Right ventricle myocardium inferior (tissue), 1 donor: Measurements from ENCODE around the gene NEK1. TPM values are rescaled to one million over a fixed set of nuclear protein-coding genes. Genes with fewer than 3 reads are reported as not detected.
"Not testable (repeated sequence)": the region's sequence is repeated elsewhere in the genome, so short reads cannot be mapped to it uniquely, and the experiment has no call there.

ENCODE experiments used
- ATAC-seq: fragments of 200-7000 bp; cut with Tn5 transposase; one replicate; pipeline ENCODE4 v1.9.1; 2020; ENCODE audit warnings: mild to moderate bottlenecking, moderate library complexity
- DNase-seq: peaks from one replicate; pipeline ENCODE4 v3.0.0; 2021; ENCODE audit errors: missing footprints
- intact Hi-C: fragments of 100-400 bp; cut with DNase I; formaldehyde crosslinking; loops from one replicate; pipeline ENCODE4 v1.11.0; 2022
- total RNA-seq: library from RNA; stranded (reverse); fragmentation: NEBNext Ultra II Directional; extraction: Animal tissue kit (Norgen Biotek cat#: 25700); gene quantifications from one replicate; pipeline ENCODE4 v1.2.1, GENCODE V29; 2021
- donor health status: DM: no; HTN: yes; CAD: no; lungs with severe emphysema.

Gene NEK1
- total RNA-seq, 1 donor from 2014 or later, result 13.8 TPM

- ATAC-seq (no peak), DNase-seq (no peak)
- intact Hi-C loops, result no loop called here
Measured at GRCh38 chr4:169628579-169628978, 16.2 kb upstream of the NEK1 start.

- intact Hi-C loops, result no loop called here
- ATAC-seq (no peak), DNase-seq (no peak)
Measured at GRCh38 chr4:169627307-169627706, 14.9 kb upstream of the NEK1 start.

GRCh38 chr4:169626331-169627282 lies 14.2 kb upstream of the NEK1 start:
- intact Hi-C loops, result no loop called here
- ATAC-seq, result no peak

GRCh38 chr4:169625886-169626285 lies 13.5 kb upstream of the NEK1 start:
- DNase-seq (no peak), ATAC-seq (no peak)
- intact Hi-C loops, result no loop called here

More at GRCh38 chr4:169626331-169627282, 14.2 kb upstream of the NEK1 start:
- no peak for DNase-seq

- intact Hi-C loops, result not testable (repeated sequence)
Measured at GRCh38 chr4:169624012-169624411, 11.6 kb upstream of the NEK1 start.

GRCh38 chr4:169622566-169622965 lies 10.2 kb upstream of the NEK1 start:
- DNase-seq (no peak), ATAC-seq (no peak)
- intact Hi-C loops, result no loop called here

More at GRCh38 chr4:169624012-169624411, 11.6 kb upstream of the NEK1 start:
- not testable (repeated sequence) for ATAC-seq, DNase-seq

GRCh38 chr4:169621731-169622492 lies 9.5 kb upstream of the NEK1 start:
- DNase-seq (no peak), ATAC-seq (no peak)
- intact Hi-C loops, result no loop called here

- no peak for ATAC-seq
- no peak for DNase-seq
- intact Hi-C loops, result loop anchor here (1.0 kb wide), 1 partner anchor 39 kb away; no protein-coding TSS in a partner anchor
Measured at GRCh38 chr4:169620880-169621248, 8.5 kb upstream of the NEK1 start.

- DNase-seq (peak; percentile 99), ATAC-seq (peak; percentile 99)
- intact Hi-C loops, result loop anchor here (1.0 kb wide), 1 partner anchor 40 kb away; no protein-coding TSS in a partner anchor
Measured at GRCh38 chr4:169619958-169620879, 7.8 kb upstream of the NEK1 start, which contains the start of gene CLCN3. CLCN3 (plus strand) TSS chr4:169620578; CDS start chr4:169635929, 15,351 bp downstream.

GRCh38 chr4:169619518-169619957 lies 7.2 kb upstream of the NEK1 start:
- ATAC-seq, result peak; percentile 39
- DNase-seq, result no peak
- intact Hi-C loops, result no loop called here

- DNase-seq (no peak), ATAC-seq (no peak)
- intact Hi-C loops, result no loop called here
Measured at GRCh38 chr4:169618986-169619385, 6.6 kb upstream of the NEK1 start.

- intact Hi-C loops, result no loop called here
- ATAC-seq, result no peak
- no peak for DNase-seq
Measured at GRCh38 chr4:169618286-169618685, 5.9 kb upstream of the NEK1 start.

GRCh38 chr4:169617306-169617705 lies 4.9 kb upstream of the NEK1 start:
- intact Hi-C loops, result no loop called here
- no peak for DNase-seq
- ATAC-seq, result no peak

GRCh38 chr4:169616846-169617245 lies 4.5 kb upstream of the NEK1 start:
- intact Hi-C loops, result no loop called here
- ATAC-seq (no peak), DNase-seq (no peak)

- DNase-seq (no peak), ATAC-seq (no peak)
- intact Hi-C loops, result no loop called here
Measured at GRCh38 chr4:169615467-169616106, 3.2 kb upstream of the NEK1 start.

- ATAC-seq (peak; percentile 75), DNase-seq (peak; percentile 76)
- intact Hi-C loops, result loop anchor here (2.0 to 5.0 kb wide), 4 partner anchors 99 to 438 kb away; partner anchors contain the start of genes HPF1 and MFAP3L
Measured at GRCh38 chr4:169612871-169613859, 782 bp upstream of the NEK1 start.

GRCh38 chr4:169611157-169611556 lies 1.2 kb downstream of the NEK1 start:
- DNase-seq (no peak), ATAC-seq (no peak)
- intact Hi-C loops, result loop anchor here (5.0 kb wide), 3 partner anchors 101 to 416 kb away; partner anchors contain the start of genes HPF1 and MFAP3L
